HepG2 (cell line): ENCODE results near the gene KPNB1. TPM values are rescaled to one million over a fixed set of nuclear protein-coding genes. Genes with fewer than 3 reads are reported as not detected.
A peak's percentile ranks its signal among the peaks of the same experiment; 100 is the strongest.

ENCODE experiments used
- ATAC-seq: fragments of 200-7000 bp; cut with Tn5 transposase; 3 replicates; pipeline ENCODE4 v1.9.1; 2020; ENCODE audit warnings: mild to moderate bottlenecking, moderate library complexity
- BruUV-seq: library from RNA; stranded (reverse); fragments of 400-500 nt; replicated peaks from 2 replicates; lab custom pipeline; 2021; lab: Mats Ljungman, UMichigan
- CTCF ChIA-PET: fragments of 300-600 bp; formaldehyde crosslinking; extraction: SDS; loops from one replicate; lab custom pipeline; 2021; ENCODE audit warnings: low total read pairs, inconsistent platforms, low intra/inter-chr PET ratio; lab: Yijun Ruan, JAX
- POLR2A ChIA-PET: fragments of 350-600 bp; sonication (Branson Sonifier 250); formaldehyde crosslinking; loops from one replicate; lab custom pipeline; 2020; ENCODE audit warnings: antibody characterized with exemption, inconsistent platforms; lab: Yijun Ruan, JAX
- DNase-seq: peaks from one replicate; pipeline ENCODE4 v3.0.0-alpha.2; 2015; ENCODE audit warnings: low spot score
- FAIRE-seq: peaks from 3 replicates; lab custom pipeline; 2011; peaks lifted over from hg19 to GRCh38; lab: Jason Lieb, UNC
- H2AFZ ChIP-seq: one replicate; pipeline ENCODE4 v1.6.1; 2011; ENCODE audit warnings: low read length, inconsistent platforms
- H3K27ac ChIP-seq: fragments of 300-600 bp; 3 replicates; pipeline ENCODE4 v1.8.0; 2011; ENCODE audit warnings: mixed run types, mild to moderate bottlenecking, mixed read lengths, low read length, inconsistent platforms; ENCODE audit not compliant: insufficient read depth; ENCODE audit errors: extremely low read length
- H3K27me3 ChIP-seq, 2 experiments: fragments of 200-600 bp in 1 of 2; 2 replicates in 1 of 2; 3 replicates in 1 of 2; pipeline versions ENCODE4 v1.6.0 to v1.8.0; 2011; ENCODE audit warnings: low read length in 2 of 2, mild to moderate bottlenecking in 2 of 2, moderate library complexity in 2 of 2, inconsistent platforms in 1 of 2; ENCODE audit not compliant: insufficient read depth in 2 of 2, control insufficient read depth in 1 of 2
- H3K36me3 ChIP-seq, 2 experiments: fragments of 200-600 bp in 1 of 2; replicated peaks in 1 of 2; 2 replicates in 1 of 2; 3 replicates in 1 of 2; pipeline versions ENCODE4 v1.5.1 to v1.8.0; 2011; ENCODE audit warnings: low read length in 2 of 2, inconsistent platforms in 1 of 2; ENCODE audit not compliant: insufficient read depth in 2 of 2, control insufficient read depth in 1 of 2
- H3K4me1 ChIP-seq: 2 replicates; pipeline ENCODE4 v1.5.1; 2012; ENCODE audit warnings: low read length, inconsistent platforms; ENCODE audit not compliant: insufficient read depth
- H3K4me2 ChIP-seq: 2 replicates; pipeline ENCODE4 v1.6.0; 2011; ENCODE audit warnings: low read depth, low read length, inconsistent platforms
- H3K4me3 ChIP-seq, 3 experiments: fragments of 200-600 bp in 1 of 3; sonication (generic), shearing (Covaris generic) in 1 of 3; replicated peaks in 1 of 3; 2 replicates each; pipeline ENCODE4 v1.5.1; 2011 to 2016; ENCODE audit warnings: low read length in 3 of 3, inconsistent platforms in 2 of 3, low read depth in 2 of 3, mild to moderate bottlenecking in 2 of 3, control low read depth in 1 of 3, mixed read lengths in 1 of 3; ENCODE audit not compliant: insufficient read depth in 1 of 3
- H3K79me2 ChIP-seq: one replicate; pipeline ENCODE4 v1.6.1; 2011; ENCODE audit warnings: low read length, inconsistent platforms; ENCODE audit not compliant: insufficient read depth
- H3K9ac ChIP-seq: 2 replicates; pipeline ENCODE4 v1.6.0; 2011; ENCODE audit warnings: mild to moderate bottlenecking, low read depth, low read length, inconsistent platforms; ENCODE audit not compliant: insufficient read depth
- H3K9me3 ChIP-seq: 2 replicates; pipeline ENCODE4 v1.5.1; 2012; ENCODE audit warnings: mild to moderate bottlenecking, low read length
- H4K20me1 ChIP-seq: 2 replicates; pipeline ENCODE4 v1.6.0; 2011; ENCODE audit warnings: inconsistent platforms, mild to moderate bottlenecking, low read length, moderate library complexity; ENCODE audit not compliant: insufficient read depth
- PHF21A ChIP-seq: sonication (generic); formaldehyde crosslinking; IDR thresholded peaks from 2 replicates; pipeline ENCODE4 v1.5.0; 2020; ENCODE audit warnings: mild to moderate bottlenecking, missing genetic modification reagents
- ZBED4 ChIP-seq: sonication (generic); formaldehyde crosslinking; IDR thresholded peaks from 2 replicates; pipeline ENCODE4 v1.4.0; 2020; ENCODE audit warnings: missing genetic modification reagents, borderline replicate concordance
- ZBTB40 ChIP-seq, 2 experiments: fragments of 450-650 bp in 1 of 2; sonication (generic) in 1 of 2; formaldehyde crosslinking in 1 of 2; IDR thresholded peaks; 2 replicates each; pipeline versions ENCODE4 v1.6.1 to v1.8.0; 2016 to 2022; ENCODE audit warnings: antibody characterized with exemption in 1 of 2, mild to moderate bottlenecking in 1 of 2, missing genetic modification reagents in 1 of 2
- ZMYM2 ChIP-seq: sonication (generic); formaldehyde crosslinking; IDR thresholded peaks from 2 replicates; pipeline ENCODE4 v1.8.0; 2022; ENCODE audit warnings: mild to moderate bottlenecking, missing genetic modification reagents
- ZNF235 ChIP-seq: sonication (generic); formaldehyde crosslinking; IDR thresholded peaks from 2 replicates; pipeline ENCODE4 v1.8.1; 2023; ENCODE audit warnings: mild to moderate bottlenecking, missing genetic modification reagents, borderline replicate concordance
- ZNF253 ChIP-seq: sonication (generic); formaldehyde crosslinking; IDR thresholded peaks from 2 replicates; pipeline ENCODE4 v1.8.0; 2022; ENCODE audit warnings: mild to moderate bottlenecking, missing genetic modification reagents, borderline replicate concordance
- ZZZ3 ChIP-seq: sonication (generic); formaldehyde crosslinking; IDR thresholded peaks from 2 replicates; pipeline ENCODE4 v1.4.0; 2020; ENCODE audit warnings: missing genetic modification reagents, mild to moderate bottlenecking, borderline replicate concordance
- WGBS: methylation state at CpG from one replicate; pipeline ENCODE4 v1.1.6; 2017; ENCODE audit warnings: low lambda C conversion rate; 5-methylcytosine and 5-hydroxymethylcytosine counted together
- in situ Hi-C: cut with HindIII; loops from 2 replicates; pipeline ENCODE4 v1.10.0; 2017; ENCODE audit warnings: low pct_unique_long_range_greater_than_20kb; ENCODE audit not compliant: extremely low pct_ligation_motif_present
- intact Hi-C: fragments of 100-400 bp; cut with micrococcal nuclease; formaldehyde crosslinking; loops from one replicate; pipeline ENCODE4 v1.10.0; 2022; ENCODE audit not compliant: unreplicated experiment
- polyA plus RNA-seq, 8 experiments: library from polyadenylated mRNA; depleted of rRNA in 3 of 8; stranded (reverse) in 7 of 8; unstranded in 1 of 8; fragments of >200 nt; fragmentation: Illumina TruSeq in 4 of 8; extraction: Trizol in 4 of 8; gene quantifications; 2 replicates each; pipeline versions ENCODE4 v1.2.1 to v1.2.3, GENCODE V29; 2011 to 2016; ENCODE audit warnings: low read depth in 4 of 8, missing spikeins in 1 of 8, mixed read lengths in 1 of 8; ENCODE audit not compliant: insufficient read depth in 1 of 8
- total RNA-seq, 5 experiments: library from RNA; depleted of rRNA; stranded (reverse); fragments of >200 nt; fragmentation: Illumina TruSeq; extraction: Trizol; gene quantifications; 2 replicates each; pipeline ENCODE4 v1.2.3, GENCODE V29; 2016; ENCODE audit warnings: low read depth in 1 of 5

The KPNB1 gene
- total and polyA plus RNA-seq, 2 of the 13 experiments (the other 11 are each of a cell fraction or from before 2014, with no cell fraction given), result 164 to 424 TPM

GRCh38 chr17:47732399-47733046 is 82.8 kb downstream of the KPNB1 start:
- H3K4me3 ChIP-seq, result peak overlapping the region in 1 of 3 experiments; percentile 70; a peak in 1 of 6 replicates
- no peak overlapping the region for H3K27ac ChIP-seq
- H3K9ac ChIP-seq, result no peak overlapping the region
- H3K4me2 ChIP-seq, result peak overlapping the region; percentile 71
- DNase-seq, result no peak
- peaks cover 36 to 92% of the 10 kb centered on the region in 2 experiments for H3K27me3 ChIP-seq
- no peak for ATAC-seq
- no peak for FAIRE-seq
- intact Hi-C loops, result no loop called here
- H4K20me1 ChIP-seq, result no peaks in the 10 kb centered on the region
- peaks cover 13% of the 10 kb centered on the region for H3K4me1 ChIP-seq
- POLR2A ChIA-PET, result interaction anchor here (1.0 kb wide), 2 partner anchors 9 to 99 kb away, joined by 3 to 4 read pairs; partner anchors contain the start of genes LRRC46 and MRPL10
- CTCF ChIA-PET, result interaction anchor here (1.1 kb wide), 1 partner anchor 11 kb away, joined by 5 read pairs; no protein-coding TSS in a partner anchor
- 35% methylated on average over 11 of the region's 12 CpGs for WGBS
- no peaks in the 10 kb centered on the region for H3K36me3 ChIP-seq
- H2AFZ ChIP-seq, result no peak overlapping the region
- no TSS peak for BruUV-seq
- H3K9me3 ChIP-seq, result no peaks in the 10 kb centered on the region
- no peaks in the 10 kb centered on the region for H3K79me2 ChIP-seq
- in situ Hi-C loops, result no loop called here
- TF ChIP-seq ZZZ3 (no peak), ZNF235 (no peak), PHF21A (CRISPR knock-in tag) (peak; percentile 48), ZNF253 (no peak), ZMYM2 (no peak), ZBED4 (CRISPR knock-in tag) (no peak), ZBTB40 (IDR thresholded peaks at IDR 0.05) (no peak), ZBTB40 (CRISPR knock-in tag; IDR thresholded peaks at IDR 0.05) (0 out of 2 replicates have a peak, but pooled peaks have one; percentile 37)
